ENCODE data around the gene HECTD1.
A peak's percentile ranks its signal among the peaks of the same experiment; 100 is the strongest.
"Not testable (repeated sequence)": the region's sequence is repeated elsewhere in the genome, so short reads cannot be mapped to it uniquely, and the experiment has no call there.

The HECTD1 gene

DNA sequence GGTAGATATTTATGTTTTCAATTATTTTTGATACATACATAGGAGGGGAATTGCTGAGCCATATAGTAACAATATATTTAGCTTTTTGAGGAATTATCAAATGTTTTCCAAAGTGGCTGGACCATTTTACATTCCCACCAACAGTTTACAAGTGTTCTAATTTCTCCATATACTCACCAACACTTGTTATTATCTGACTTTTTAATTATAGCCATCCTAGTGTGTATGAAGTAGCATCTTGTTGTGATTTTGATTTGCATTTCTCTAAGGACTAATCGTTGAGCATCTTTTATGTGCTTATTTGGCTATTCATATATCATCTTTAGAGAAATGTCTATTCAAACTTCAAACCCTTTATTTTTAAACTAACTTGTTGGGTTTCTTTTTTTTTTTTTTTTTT, 17.2 kb upstream of the HECTD1 start:
- DNase-seq: no peak

DNA sequence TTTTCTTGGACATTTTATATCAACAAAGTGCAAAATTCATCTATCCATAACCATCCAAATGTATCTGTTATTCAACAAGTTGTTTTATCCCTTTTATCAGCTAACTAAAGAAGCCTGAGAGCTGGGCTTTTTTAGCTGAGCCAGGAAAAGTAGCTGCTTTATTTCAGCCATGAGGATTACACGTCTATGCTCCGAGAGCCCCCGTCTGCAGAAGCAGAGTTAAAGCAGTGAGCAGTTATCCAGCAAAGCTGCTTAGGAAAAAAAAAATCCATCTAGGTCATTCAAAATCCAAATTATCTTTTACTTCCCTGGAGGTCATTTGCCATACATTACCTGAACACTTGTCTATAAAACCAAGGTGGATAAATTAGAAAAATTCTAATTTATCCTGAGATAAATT, 15.7 kb upstream of the HECTD1 start:
- DNase-seq: no peak

DNA sequence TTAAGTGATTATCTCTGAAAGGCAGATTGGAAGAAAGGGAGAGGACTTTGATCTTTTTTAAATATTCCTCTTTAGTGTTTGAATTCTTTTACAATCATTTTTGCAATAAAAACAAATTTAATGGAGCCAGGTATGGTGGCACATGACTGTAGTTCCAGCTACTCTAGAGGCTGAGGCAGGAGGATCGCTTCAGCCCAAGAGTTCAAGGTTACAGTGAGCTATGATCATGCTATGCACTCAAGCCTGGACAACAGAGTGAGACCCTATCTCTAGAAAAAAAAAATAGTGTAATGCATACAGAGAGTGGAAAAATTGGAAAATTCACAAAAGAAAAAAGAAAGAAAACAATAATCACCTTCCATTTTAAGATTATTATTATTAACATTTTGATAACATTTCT, 15.2 kb upstream of the HECTD1 start:
- DNase-seq: no peak

DNA sequence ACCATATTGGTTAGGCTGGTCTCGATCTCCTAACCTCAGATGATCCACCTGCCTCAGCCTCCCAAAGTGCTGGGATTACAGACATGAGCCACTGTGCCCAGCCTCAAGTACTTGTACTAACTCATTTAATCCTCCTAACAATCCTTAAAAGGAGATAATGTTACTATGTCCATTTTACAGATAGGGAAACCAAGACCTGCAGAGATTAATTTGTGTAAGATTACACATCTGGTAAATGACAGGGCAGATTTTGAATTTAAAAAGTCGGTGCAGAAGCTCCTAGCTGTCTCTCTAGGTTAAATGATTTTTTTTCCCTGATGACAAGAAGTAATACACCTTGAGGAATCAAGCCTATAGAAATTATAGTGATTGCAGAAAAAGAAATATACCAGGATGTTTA, 13.7 kb upstream of the HECTD1 start:
- no peak for DNase-seq

DNA sequence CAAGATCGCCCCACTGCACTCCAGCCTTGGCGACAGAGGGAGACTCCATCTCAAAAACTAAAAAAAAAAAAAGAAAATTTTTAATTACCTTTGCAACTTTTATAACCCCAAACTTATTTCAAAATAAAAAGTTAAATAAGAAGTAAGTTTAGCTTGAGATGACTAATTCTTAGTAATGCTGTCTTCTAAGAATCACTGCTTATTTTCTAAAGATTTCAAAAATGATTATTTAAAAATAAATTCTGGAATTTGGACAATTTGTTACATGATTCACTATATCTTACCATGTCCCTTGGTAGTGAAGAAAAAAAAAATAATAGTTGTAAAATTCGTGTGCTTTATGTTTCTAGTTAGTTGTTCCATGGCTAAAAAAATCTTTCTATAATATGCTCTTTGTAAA, 11.6 kb upstream of the HECTD1 start:
- DNase-seq: no peak

DNA sequence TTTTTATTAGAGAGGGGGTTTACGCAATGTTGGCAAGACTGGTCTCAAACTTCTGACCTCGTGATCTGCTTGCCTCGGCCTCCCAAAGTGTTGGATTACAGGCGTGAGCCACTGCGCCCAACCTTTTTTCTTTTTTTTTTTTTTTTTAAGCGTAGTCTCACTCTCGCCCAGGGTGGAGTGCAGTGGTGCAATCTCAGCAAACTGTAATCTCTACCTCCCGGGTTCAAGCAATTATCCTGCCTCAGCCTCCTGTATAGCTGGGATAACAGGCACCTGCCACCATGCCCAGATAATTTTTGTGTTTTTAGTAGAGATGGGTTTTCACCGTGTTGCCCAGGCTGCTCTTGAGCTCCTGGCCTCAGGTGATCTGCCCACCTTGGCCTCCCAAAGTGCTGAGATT, 8.8 kb upstream of the HECTD1 start:
- no peak for DNase-seq

DNA sequence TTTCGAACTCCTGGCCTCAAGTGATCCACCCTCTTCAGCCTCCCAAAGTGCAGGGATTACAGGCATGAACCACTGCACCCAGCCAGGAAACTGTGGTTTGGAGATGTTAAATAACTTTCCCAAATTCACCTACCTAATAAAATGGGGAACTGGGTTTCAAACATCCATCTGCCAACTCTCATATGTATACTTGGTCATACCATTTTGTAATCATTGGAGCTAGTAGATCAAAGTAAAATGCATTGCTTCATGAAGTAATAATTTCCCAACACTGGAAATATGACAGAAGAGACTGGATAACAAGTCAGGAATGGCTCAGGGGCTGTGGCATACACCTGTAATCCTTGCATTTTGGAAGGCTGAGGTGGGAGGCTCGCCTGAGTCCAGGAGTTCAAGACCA, 5.3 kb upstream of the HECTD1 start:
- DNase-seq: no peak

DNA sequence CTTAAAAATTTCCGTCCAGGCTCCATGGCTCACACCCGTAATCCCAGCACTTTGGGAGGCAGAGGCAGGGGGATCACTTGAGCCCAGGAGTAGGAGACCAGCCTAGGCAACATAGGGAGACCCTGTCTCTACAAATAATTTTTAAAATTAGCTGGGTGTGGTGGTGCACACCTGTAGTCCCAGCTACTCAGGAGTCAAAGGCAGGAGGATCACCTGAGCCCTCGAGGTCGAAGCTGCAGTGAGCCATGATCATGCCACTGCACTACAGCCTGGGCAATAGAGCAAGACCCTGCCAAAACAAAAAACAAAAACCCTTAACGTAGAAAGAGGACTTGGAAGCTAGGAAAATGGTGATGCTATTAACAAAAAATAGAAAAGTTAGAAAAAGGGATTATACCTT, 2.0 kb upstream of the HECTD1 start:
- no peak for DNase-seq

DNA sequence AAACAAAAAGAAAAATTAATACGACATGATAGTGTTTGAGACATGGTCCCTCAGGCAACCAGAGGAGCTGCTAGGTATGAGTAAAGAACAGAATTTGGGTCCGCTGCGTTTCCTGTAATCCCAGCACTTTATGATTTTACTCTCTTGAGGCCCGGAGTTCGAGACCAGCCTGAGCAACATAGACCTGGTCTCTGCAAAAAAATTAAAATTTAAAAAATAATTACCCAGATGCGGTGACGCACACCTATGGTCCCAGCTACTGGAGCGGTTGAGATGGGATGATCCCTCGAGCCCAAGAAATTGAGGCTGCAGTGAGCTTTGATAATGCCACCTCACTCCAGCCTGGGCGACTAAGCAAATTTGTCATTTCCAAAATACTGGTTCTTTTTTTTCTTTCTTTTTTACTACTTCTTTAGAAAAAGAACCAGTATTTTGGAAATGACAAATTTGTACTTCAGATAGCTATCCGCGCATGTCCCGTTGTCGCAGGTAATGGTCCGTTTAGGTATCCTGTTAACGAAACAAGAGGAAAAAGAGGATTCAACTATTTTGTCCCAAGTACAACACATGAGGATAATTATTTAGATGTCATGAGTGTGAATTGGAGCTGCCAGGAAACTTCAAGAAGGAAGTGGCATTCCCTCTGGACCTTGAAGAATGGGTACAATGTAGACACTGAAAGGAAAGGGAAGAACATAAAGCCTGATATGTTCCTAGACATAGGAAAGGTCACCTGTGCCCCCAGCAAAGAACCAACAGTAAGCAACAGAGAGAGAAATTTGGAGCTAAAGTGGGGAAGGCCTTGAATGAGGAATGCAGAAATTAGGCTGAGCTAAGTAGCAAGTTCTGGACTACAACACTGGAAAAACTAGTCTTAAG, 1.2 kb upstream of the HECTD1 start:
- no peak for DNase-seq

DNA sequence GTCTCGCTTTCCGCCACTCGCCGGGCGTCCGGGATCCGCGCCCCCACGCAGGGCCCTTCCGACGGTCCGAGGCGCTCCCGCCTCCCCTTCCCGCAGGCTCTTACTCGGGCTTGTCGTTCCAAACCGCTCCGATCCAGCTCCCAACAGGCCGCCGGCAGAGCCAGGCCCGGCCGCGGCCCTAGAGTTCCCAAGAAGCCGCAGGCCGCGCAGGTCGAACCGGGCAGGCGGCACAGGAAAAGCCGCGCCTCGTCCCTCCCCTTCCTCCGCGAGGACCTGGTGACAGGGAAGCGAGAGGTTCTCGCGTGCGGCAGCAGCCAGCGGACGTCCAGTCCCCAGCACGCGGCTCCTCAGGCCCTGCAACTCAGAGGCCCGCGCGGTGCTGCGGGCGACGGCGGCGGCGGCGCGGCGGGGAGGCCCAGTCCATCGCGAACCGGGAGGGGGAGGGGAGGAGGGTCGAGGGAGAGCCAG, 272 bp downstream of the HECTD1 start:
- DNase-seq: peak in 1 of 2 experiments; percentile 86

DNA sequence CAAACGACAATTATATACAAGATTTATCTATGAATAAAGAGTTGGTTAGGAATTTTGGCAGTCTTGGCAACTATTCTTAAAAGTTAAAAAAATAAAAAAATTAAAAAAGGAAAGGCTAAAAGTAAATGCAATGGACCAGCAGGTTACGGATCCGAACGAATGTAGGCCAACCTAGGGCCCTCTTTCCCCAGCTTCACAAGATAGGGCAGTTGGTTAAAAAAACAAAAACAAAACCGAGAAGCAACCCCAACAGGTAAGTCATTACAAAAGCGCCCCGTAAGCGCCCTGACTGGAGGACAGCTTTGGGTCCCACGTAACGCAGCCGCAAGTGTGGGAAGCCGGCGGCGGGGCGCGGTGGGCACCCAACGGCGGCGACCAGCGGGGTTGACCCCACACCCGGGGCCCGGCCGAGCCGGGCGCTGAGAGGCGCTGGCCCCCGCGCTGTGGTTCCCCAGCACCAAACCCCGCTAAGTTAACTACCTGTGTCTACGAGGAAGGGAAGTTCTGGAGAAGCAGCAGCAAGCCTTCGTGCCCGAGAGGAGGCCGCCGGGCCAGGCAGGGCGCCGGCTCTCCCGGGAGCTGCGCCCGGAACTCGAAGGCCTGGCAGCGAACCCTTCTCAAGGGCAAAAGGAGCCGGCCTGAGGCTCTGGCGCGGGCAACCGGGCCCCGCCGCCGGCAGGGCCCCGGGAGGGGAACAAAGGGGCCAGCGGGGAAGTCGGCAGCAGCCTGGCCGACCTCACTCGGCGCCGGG, 882 bp downstream of the HECTD1 start:
- DNase-seq: peak; percentile 34 to 56

DNA sequence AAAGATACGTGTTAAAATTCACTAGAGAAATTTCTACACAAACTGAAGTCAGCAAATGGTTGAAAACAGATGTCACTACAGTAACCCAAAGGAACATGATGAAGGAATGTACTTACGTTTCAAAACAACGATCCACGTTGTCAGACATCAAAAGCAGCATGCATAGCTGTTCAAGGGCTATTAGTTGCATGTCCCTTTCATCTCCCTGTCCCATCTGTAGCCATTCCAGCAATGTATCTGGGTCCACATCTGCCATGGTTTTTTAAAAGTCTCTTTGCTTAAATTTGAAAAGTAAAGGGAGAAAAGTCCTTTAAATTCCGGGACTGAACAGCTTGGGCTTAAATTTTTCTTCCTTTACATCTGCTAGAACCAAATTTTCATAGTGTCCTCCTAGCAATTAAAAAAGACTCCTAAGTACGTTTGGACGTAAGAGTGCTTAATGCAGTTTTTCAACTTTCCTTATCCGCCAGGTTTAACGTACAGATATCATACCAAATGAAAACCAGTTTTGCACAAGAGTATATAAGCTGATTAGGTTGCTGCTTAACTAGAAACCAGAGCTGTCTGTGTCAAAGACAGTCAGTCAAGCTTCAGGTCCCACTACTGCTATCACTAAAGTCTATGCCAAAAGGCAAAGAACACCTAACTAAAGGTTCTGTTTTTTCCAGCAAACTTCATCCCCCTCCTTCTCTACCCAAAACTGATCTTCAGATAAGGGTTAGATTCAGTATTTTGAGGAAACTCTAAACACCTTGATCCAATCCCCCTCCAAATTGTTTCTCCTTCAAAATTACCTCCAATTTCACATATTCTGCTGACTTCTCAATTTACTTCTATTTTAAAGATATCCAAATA, 1.7 kb downstream of the HECTD1 start:
- DNase-seq: peak; percentile 67 to 84

DNA sequence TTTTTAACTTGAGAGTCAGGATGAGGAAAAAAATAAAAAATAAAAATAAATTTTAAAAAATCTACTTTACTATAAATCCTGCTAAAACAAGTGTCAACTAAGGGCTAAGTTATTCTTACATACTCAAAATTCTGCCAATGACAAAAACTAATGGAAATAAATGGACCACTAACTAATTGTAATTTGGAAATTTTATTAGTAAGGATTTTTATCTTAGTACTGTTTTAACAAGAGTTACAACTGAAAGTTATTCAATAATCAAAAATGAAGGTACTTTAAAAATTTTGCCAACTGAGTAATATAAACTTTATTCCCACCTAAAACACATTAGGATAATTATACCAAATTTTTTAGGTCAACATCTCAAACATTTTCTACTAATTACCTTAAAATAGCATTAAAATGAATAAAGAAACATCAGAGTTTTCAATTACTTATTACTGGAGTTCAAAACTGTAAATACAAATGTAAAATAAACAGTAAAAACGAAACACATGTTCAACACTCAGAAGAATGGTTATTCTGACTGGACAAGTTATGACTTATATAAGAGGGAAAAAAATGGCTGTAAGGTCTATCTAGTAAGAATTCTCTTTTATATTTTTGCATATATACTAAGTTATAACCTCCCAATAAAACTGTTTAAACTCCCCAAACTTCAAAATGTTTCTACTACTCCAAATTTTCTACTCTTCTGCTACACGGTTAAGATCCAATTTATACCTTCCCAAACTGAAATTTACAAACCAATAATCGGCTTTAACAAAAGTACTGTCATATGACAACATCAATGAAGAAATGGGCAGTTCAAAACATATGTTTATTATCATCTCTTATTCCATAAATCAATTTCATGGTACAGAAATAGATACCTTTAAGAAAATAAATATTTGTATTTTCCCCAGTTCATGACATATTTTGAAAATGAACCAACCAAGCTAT, 2.7 kb downstream of the HECTD1 start:
- no peak for DNase-seq

DNA sequence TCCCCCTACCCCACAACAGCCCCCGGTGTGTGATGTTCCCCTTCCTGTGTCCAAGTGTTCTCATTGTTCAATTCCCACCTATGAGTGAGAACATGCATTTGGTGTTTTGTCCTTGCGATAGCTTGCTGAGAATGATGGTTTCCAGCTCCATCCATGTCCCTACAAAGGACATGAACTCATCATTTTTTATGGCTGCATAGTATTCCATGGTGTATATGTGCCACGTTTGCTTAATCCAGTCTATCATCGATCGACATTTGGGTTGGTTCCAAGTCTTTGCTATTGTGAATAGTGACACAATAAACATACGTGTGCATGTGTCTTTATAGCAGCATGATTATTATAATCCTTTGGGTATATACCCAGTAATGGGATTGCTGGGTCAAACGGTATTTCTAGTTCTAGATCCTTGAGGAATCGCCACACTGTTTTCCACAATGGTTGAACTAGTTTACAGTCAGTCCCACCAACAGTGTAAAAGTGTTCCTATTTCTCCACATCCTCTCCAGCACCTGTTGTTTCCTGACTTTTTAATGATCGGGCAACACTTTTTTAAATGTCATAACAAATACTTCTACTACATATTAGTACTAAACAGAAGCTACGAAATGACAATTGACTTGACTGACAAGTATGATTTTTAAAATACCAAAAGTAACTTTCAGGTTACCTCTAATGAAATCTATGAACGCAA, 3.5 kb downstream of the HECTD1 start:
- not testable (repeated sequence) for DNase-seq

DNA sequence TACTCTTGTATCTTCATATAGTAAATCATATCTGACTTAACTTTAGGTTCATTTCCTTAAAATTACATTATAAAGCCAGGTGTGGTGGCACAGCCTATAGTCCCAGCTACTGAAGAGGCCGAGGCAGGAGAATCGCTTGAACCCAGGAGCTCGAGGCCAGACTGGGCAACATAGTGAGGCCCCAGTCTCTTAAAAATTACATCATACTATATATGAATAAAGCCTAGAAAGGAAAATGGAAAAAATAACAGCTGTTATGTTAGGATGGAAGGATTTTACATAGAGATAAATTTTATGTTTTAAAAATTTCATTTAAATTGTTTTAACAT, 4.2 kb downstream of the HECTD1 start:
- DNase-seq: no peak

DNA sequence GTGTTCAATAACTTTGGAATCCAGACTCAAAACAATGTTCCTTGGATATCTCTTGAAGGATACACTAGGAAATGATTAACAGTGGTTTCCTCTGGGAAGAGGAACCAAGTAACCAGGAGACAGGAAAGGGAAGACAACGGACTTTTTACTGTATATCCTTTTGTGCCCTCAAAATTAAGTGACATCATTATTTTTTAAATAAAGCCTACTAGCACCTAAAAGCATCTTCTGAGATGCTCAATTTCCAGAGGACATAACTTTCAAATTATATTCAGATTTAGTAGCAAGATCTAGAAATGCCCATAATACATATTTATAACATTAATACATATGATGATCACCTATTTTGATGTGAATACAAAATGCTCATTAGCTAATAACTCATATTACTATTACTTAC, 6.5 kb downstream of the HECTD1 start:
- no peak for DNase-seq

DNA sequence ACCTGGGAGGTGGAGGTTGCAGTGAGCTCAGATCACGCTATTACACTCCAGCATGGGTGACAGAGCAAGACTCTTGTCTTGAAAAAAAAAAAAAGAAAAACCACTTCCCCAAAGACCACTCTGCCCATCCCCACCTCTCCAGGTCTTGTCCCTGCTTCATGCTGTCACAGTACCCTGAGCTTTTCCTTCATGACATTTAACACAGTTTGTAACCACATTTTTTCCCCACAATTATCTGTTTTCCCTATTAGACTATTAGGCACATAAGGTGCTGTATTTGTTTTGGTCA, 6.9 kb downstream of the HECTD1 start:
- DNase-seq: no peak

DNA sequence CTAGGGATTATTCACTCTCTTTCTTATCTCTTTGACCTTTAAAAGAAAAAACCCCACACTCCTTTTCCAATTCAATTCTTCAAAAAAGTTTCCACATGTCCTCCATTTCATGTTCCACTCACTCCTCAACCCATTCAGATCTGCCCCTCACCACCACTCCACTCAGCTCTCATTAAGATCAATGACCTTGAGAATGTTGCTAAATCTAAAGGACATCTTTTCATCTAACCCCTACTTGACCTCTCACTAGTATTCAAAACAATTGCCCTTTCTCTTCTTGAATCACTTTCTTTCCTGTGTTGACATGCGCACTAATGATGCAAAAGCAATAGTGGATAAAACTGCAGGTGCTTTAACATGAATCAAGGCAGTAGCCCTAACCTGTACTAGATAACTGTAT, 9.9 kb downstream of the HECTD1 start:
- no peak for DNase-seq

DNA sequence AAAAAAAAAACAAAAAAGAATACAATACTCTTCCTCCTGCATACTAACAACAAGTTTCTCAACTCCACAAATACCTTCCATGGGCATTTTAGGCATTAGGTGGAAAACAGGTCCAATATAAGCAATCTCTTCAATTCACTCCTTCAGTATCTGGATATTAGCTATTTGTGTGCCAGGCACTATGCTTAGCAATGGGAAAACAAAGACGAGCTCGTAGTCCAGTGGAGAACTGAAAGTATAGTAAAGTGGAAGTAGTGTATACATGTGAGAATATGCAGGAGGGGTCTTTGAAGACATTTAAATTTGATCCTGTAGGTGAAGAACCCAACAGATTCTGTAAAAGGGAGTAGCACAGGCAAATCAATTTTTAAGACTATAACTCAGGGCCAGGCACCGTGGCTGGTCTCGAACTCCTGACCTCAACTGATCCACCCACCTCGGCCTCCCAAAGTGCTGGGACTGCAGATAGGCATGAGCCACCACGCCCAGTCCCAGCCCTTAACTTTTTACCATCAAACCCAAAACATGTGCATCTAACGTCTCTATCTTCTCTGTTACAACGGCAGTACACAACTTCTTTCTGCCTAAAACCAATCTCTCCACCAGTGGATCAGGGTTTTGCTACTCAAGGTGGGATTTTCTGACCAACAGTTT, 10.6 kb downstream of the HECTD1 start:
- no peak for DNase-seq

DNA sequence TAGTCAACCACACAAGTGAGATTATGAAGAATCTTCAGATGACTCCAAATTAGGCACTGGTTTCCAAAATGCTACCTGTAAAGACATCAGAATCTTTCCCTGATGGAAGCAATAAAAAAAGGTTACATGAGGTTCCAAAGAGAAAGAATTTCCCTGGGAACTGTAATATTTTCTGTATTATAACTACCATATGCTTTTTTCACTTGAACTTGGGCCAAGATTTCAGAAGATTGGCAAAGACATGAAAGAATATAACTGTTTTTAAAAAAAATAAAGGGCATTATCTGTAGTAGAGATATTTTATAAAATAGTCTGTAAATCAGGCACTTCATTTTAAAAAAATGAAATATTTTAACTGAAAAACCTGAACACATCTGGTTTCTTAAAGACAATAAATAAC, 12.9 kb downstream of the HECTD1 start:
- DNase-seq: no peak

DNA sequence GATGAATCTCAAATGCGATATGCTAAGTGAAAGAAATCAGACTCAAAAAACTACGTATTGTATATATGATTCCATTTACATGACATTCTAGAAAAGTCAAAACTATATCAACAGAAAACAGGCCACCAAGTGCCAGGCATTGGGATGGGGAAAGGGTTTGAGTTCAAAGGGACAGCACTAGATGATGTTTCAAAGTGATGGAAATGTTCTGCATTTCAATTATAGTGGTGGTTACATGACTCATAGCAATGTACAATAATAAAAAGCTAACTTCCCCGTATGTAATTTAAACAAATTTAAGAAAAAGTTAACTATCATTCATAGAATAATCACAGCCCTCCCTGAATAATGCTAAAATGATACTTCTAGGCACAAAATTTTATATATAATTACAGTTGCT, 13.5 kb downstream of the HECTD1 start:
- no peak for DNase-seq
